Neural cell (in vitro differentiated cells): Measurements from ENCODE around the gene FNDC11. TPM values are rescaled to one million over a fixed set of nuclear protein-coding genes. Genes with fewer than 3 reads are reported as not detected.

ENCODE experiments used
- H2AFZ ChIP-seq: fragments of 200-600, 300-800 bp; sonication (generic), shearing (Covaris generic); 2 replicates; pipeline ENCODE4 v1.6.0; 2014; ENCODE audit warnings: low read depth, mild to moderate bottlenecking, antibody characterized with exemption, low read length, moderate library complexity
- H3F3A ChIP-seq: fragments of 200-600 bp; shearing (Covaris generic); 2 replicates; pipeline ENCODE4 v1.6.1; 2016; ENCODE audit warnings: mild to moderate bottlenecking, moderate library complexity, mixed read lengths, antibody characterized with exemption, low read length; ENCODE audit not compliant: insufficient read depth, poor library complexity, severe bottlenecking
- H3K27ac ChIP-seq: fragments of 200-600, 300-800 bp; sonication (generic), shearing (Covaris generic); 2 replicates; pipeline ENCODE4 v1.5.1; 2014; ENCODE audit warnings: mild to moderate bottlenecking, low read length, moderate library complexity
- H3K27me3 ChIP-seq: fragments of 300-800, 200-600 bp; sonication (generic), shearing (Covaris generic); 2 replicates; pipeline ENCODE4 v1.6.0; 2014; ENCODE audit warnings: mild to moderate bottlenecking, low read depth, low read length, moderate library complexity; ENCODE audit not compliant: insufficient read depth
- H3K36me3 ChIP-seq: fragments of 300-800, 200-600 bp; sonication (generic), shearing (Covaris generic); 2 replicates; pipeline ENCODE4 v1.5.1; 2014; ENCODE audit warnings: mild to moderate bottlenecking, antibody characterized with exemption, low read length, moderate library complexity; ENCODE audit not compliant: insufficient read depth
- H3K4me2 ChIP-seq: fragments of 300-800, 200-600 bp; sonication (generic), shearing (Covaris generic); 2 replicates; pipeline ENCODE4 v1.6.0; 2014; ENCODE audit warnings: mild to moderate bottlenecking, low read length
- H3K4me3 ChIP-seq: fragments of 300-800, 200-600 bp; sonication (generic), shearing (Covaris generic); 2 replicates; pipeline ENCODE4 v1.5.1; 2014; ENCODE audit warnings: mild to moderate bottlenecking, low read length, moderate library complexity
- H3K79me2 ChIP-seq: fragments of 200-600 bp; shearing (Covaris generic); replicated peaks from 2 replicates; pipeline ENCODE4 v1.6.0; 2014; ENCODE audit warnings: mild to moderate bottlenecking, low read length, moderate library complexity; ENCODE audit not compliant: insufficient read depth
- H3K9ac ChIP-seq: fragments of 300-800, 200-600 bp; sonication (generic), shearing (Covaris generic); 2 replicates; pipeline ENCODE4 v1.6.1; 2016; ENCODE audit warnings: mild to moderate bottlenecking, low read length, mixed read lengths
- H3K9me2 ChIP-seq: fragments of 200-600 bp; shearing (Covaris generic); 2 replicates; pipeline ENCODE4 v1.6.1; 2016; ENCODE audit warnings: mild to moderate bottlenecking, low read length, mixed read lengths; ENCODE audit not compliant: insufficient read depth
- H3K9me3 ChIP-seq: fragments of 200-600, 300-800 bp; sonication (generic), shearing (Covaris generic); 2 replicates; pipeline ENCODE4 v1.6.1; 2016; ENCODE audit warnings: mild to moderate bottlenecking, mixed run types, low read length, moderate library complexity, mixed read lengths
- H4K20me1 ChIP-seq: fragments of 200-600 bp; shearing (Covaris generic); 2 replicates; pipeline ENCODE4 v1.6.1; 2016; ENCODE audit warnings: mild to moderate bottlenecking, mixed run types; ENCODE audit not compliant: insufficient read depth
- CTCF ChIP-seq: fragments of 450-650 bp; IDR thresholded peaks from 2 replicates; pipeline ENCODE4 v1.5.1; 2014; ENCODE audit warnings: antibody characterized with exemption, mild to moderate bottlenecking, moderate library complexity; ENCODE audit not compliant: poor library complexity, severe bottlenecking
- EP300 ChIP-seq: fragments of 450-650 bp; conservative IDR thresholded peaks from 2 replicates; pipeline ENCODE4 v1.6.1; 2014; ENCODE audit warnings: antibody characterized with exemption, mild to moderate bottlenecking, moderate library complexity; ENCODE audit not compliant: poor library complexity, severe bottlenecking
- EZH2 ChIP-seq: fragments of 200-600, 300-800 bp; shearing (Covaris generic), sonication (generic); IDR thresholded peaks from 2 replicates; pipeline ENCODE4 v1.6.1; 2014; ENCODE audit warnings: antibody characterized with exemption, low read length, borderline replicate concordance, mild to moderate bottlenecking; ENCODE audit not compliant: insufficient read depth, poor library complexity, severe bottlenecking
- MXI1 ChIP-seq: fragments of 450-650 bp; conservative IDR thresholded peaks from 2 replicates; pipeline ENCODE4 v1.6.1; 2014; ENCODE audit warnings: antibody characterized with exemption, mild to moderate bottlenecking; ENCODE audit not compliant: poor library complexity, severe bottlenecking
- POLR2AphosphoS5 ChIP-seq: IDR thresholded peaks from 2 replicates; pipeline ENCODE4 v1.6.1; 2012
- RAD21 ChIP-seq: fragments of 450-650 bp; conservative IDR thresholded peaks from 2 replicates; pipeline ENCODE4 v1.6.1; 2014; ENCODE audit warnings: antibody characterized with exemption, mild to moderate bottlenecking, moderate library complexity
- REST ChIP-seq: IDR thresholded peaks from 2 replicates; pipeline ENCODE4 v1.6.1; 2012; ENCODE audit warnings: borderline replicate concordance
- SMC3 ChIP-seq: fragments of 450-650 bp; conservative IDR thresholded peaks from 2 replicates; pipeline ENCODE4 v1.6.1; 2014; ENCODE audit warnings: antibody characterized with exemption, mild to moderate bottlenecking, moderate library complexity; ENCODE audit not compliant: poor library complexity
- TAF1 ChIP-seq: IDR thresholded peaks from 2 replicates; pipeline ENCODE4 v1.6.1; 2012; ENCODE audit warnings: low read depth
- polyA plus RNA-seq: library from polyadenylated mRNA; depleted of rRNA; stranded (reverse); fragments of >200 nt; gene quantifications from 2 replicates; pipeline ENCODE4 v1.2.3, GENCODE V29; 2014

Gene FNDC11
- polyA plus RNA-seq, 1 donor from 2014 or later = 1.9 TPM

- Histone ChIP-seq H3K9me3 (no peaks in the 10 kb centered on the region), H3K27me3 (no peaks in the 10 kb centered on the region), H4K20me1 (no peaks in the 10 kb centered on the region), H3K9me2 (no peaks in the 10 kb centered on the region), H2AFZ (no peak overlapping the region), H3F3A (no peaks in the 10 kb centered on the region), H3K36me3 (no peaks in the 10 kb centered on the region), H3K79me2 (no peaks in the 10 kb centered on the region), H3K9ac (no peak overlapping the region), H3K4me3 (no peak overlapping the region), H3K27ac (no peak overlapping the region), H3K4me2 (no peak overlapping the region)
- TF ChIP-seq RAD21 (peak; percentile 62), REST (no peak), TAF1 (no peak), SMC3 (peak; percentile 58), POLR2AphosphoS5 (no peak), MXI1 (no peak), CTCF (peak; percentile 57)
Observed at GRCh38 chr20:63580796-63581461, 27.0 kb downstream of the FNDC11 start.

- Histone ChIP-seq H3K9ac (no peak overlapping the region), H3K9me2 (no peaks in the 10 kb centered on the region), H3K9me3 (no peaks in the 10 kb centered on the region), H3F3A (no peaks in the 10 kb centered on the region), H3K79me2 (no peaks in the 10 kb centered on the region), H3K27ac (no peak overlapping the region), H3K36me3 (no peaks in the 10 kb centered on the region), H3K27me3 (no peaks in the 10 kb centered on the region), H4K20me1 (no peaks in the 10 kb centered on the region), H2AFZ (no peak overlapping the region), H3K4me2 (no peak overlapping the region), H3K4me3 (no peak overlapping the region)
- no peak for TF ChIP-seq EZH2
- no peak for TF ChIP-seq CTCF
- no peak for TF ChIP-seq POLR2AphosphoS5
- no peak for TF ChIP-seq EP300
- no peak for TF ChIP-seq REST
- no peak for TF ChIP-seq MXI1
- TF ChIP-seq TAF1 = no peak
- TF ChIP-seq RAD21 = no peak
- TF ChIP-seq SMC3 = no peak
Observed at GRCh38 chr20:63582382-63583063, 28.6 kb downstream of the FNDC11 start.
